Esophagus muscularis mucosa (tissue), 4 donors: ENCODE measurements around the gene HBEGF. TPM values are rescaled to one million over a fixed set of nuclear protein-coding genes. Genes with fewer than 3 reads are reported as not detected.

Source experiments
- DNase-seq: peaks from one replicate; pipeline ENCODE4 v3.0.0-alpha.2; 2017; ENCODE audit errors: extremely low spot score
- H3K27ac ChIP-seq, 4 donors: fragments of 200-600 bp; sonication (generic); replicated peaks in 1 of 4; 1 replicate in 3 of 4; 2 replicates in 1 of 4; pipeline ENCODE4 v1.5.1; 2016 to 2019; ENCODE audit warnings: mild to moderate bottlenecking in 1 of 4
- H3K27me3 ChIP-seq, 4 donors: fragments of 200-600 bp; sonication (generic); one replicate each; pipeline versions ENCODE4 v1.5.1 to v1.6.0; 2016 to 2019
- H3K36me3 ChIP-seq, 4 donors: fragments of 200-600 bp; sonication (generic); one replicate each; pipeline ENCODE4 v1.5.1; 2016 to 2019
- H3K4me1 ChIP-seq, 4 donors: fragments of 200-600 bp; sonication (generic); one replicate each; pipeline ENCODE4 v1.5.1; 2016 to 2019
- H3K4me3 ChIP-seq, 4 donors: fragments of 200-600 bp; sonication (generic); 1 replicate in 2 of 4; 2 replicates in 2 of 4; pipeline ENCODE4 v1.5.1; 2016 to 2019; ENCODE audit warnings: mild to moderate bottlenecking in 4 of 4, moderate library complexity in 1 of 4
- H3K9me3 ChIP-seq, 4 donors: fragments of 200-600 bp; sonication (generic); 1 replicate in 3 of 4; 2 replicates in 1 of 4; pipeline ENCODE4 v1.5.1; 2016 to 2019
- CTCF ChIP-seq, 3 experiments: fragments of 200-600 bp in 2 of 3; fragments of 450-650 bp in 1 of 3; sonication (generic) in 2 of 3; IDR thresholded peaks; one replicate each; pipeline ENCODE4 v1.5.1; 2017 to 2019; ENCODE audit warnings: antibody characterized with exemption in 3 of 3, mild to moderate bottlenecking in 2 of 3, moderate library complexity in 1 of 3
- EP300 ChIP-seq: sonication (generic); formaldehyde crosslinking; IDR thresholded peaks from one replicate; pipeline ENCODE4 v1.6.1; 2017; ENCODE audit warnings: antibody characterized with exemption
- POLR2A ChIP-seq: fragments of 450-650 bp; IDR thresholded peaks from one replicate; pipeline ENCODE4 v1.6.1; 2017; ENCODE audit warnings: antibody characterized with exemption, moderate library complexity, mild to moderate bottlenecking, low read depth
- POLR2AphosphoS5 ChIP-seq, 2 donors: sonication (generic); formaldehyde crosslinking; IDR thresholded peaks; one replicate each; pipeline ENCODE4 v1.6.1; 2017; ENCODE audit warnings: antibody characterized with exemption in 2 of 2
- WGBS: methylation state at CpG from one replicate; pipeline ENCODE4 v1.1.5; 2018; 5-methylcytosine and 5-hydroxymethylcytosine counted together
- intact Hi-C: fragments of 100-400 bp; cut with DNase I; formaldehyde crosslinking; loops from one replicate; pipeline ENCODE4 v1.15.1; 2023
- total RNA-seq, 4 donors: library from RNA; depleted of rRNA; stranded (reverse); fragments of >200 nt; gene quantifications; one replicate each; pipeline versions ENCODE4 v1.1.0 to v1.2.1, GENCODE V29; 2016

The HBEGF gene
- total RNA-seq, 4 donors from 2014 or later = 6.6 to 20.0 (median 8.2) TPM

DNA sequence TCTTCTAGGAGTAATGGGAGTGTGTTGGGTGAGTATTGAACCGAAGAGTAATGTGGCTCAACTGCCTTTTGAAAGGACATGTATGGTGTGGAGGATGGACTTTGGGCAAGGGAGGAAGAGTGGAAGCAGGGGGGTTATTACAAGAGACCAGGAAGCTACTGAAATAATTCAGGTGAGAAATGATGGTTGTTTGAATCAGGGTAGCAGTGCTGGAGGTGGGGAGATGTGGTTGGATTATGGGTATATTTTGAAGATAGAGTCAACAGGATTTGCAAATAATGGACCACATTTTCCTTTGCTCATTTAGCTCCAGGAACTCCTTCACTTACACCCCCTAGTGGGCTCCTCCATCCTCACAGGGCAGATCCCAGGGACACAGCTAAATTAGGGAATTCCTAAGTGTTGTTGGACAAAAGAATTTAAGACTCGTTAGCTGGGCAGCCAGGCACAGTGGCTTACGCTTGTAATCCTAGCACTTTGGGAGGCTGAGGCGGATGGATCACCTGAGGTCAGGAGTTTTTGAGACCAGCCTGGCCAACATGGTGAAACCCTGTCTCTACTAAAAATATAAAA lies 12.4 kb upstream of the HBEGF start:
- intact Hi-C loops = loop anchor here (10.0 kb wide), 1 partner anchor 184 kb away; the partner anchor contains the start of gene CYSTM1

DNA sequence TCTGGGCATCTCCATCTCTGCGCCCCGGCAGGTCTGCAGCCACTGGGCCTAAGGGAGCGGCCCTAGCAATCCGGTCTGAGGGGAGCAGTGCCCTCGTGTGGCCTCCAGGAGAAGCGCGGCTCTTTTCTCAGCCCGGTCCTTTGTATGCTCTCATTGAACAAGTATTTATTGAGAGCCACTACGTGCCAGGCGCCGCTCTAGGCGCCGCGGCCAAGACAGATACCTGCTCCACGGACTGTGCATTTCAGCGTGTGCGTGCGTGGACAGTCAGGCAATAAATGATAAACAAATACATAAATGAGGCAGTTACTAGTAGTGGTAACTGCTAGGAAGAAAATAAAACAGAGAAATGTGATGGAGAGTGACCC lies 11.3 kb upstream of the HBEGF start:
- WGBS = under 1% methylated on average over 16 of the region's 18 CpGs
- H3K9me3 ChIP-seq = no peaks in the 10 kb centered on the region
- peak; percentile 88 to 97 (median 93) for TF ChIP-seq CTCF (IDR thresholded peaks at IDR 0.05)
- TF ChIP-seq EP300 = no peak
- TF ChIP-seq POLR2AphosphoS5 (IDR thresholded peaks at IDR 0.05) = peak in 1 of 2 donors; percentile 50
- no peak for TF ChIP-seq POLR2A
- H3K27ac ChIP-seq = no peak overlapping the region
- H3K27me3 ChIP-seq = no peaks in the 10 kb centered on the region
- H3K4me3 ChIP-seq = peak overlapping the region; percentile 17 to 29 (median 24)
- H3K36me3 ChIP-seq = no peaks in the 10 kb centered on the region
- H3K4me1 ChIP-seq = peaks cover 4 to 11% (median 10%) of the 10 kb centered on the region in 4 donors
- intact Hi-C loops = loop anchor here (2.0 to 10.0 kb wide), 2 partner anchors 115 to 183 kb away; partner anchors contain the start of gene CYSTM1
- peak; percentile 96 for DNase-seq

More for the DNA sequence above, 12.4 kb upstream of the HBEGF start:
- peaks cover 10 to 19% (median 17%) of the 10 kb centered on the region in 4 donors for H3K4me1 ChIP-seq
- H3K27me3 ChIP-seq = no peaks in the 10 kb centered on the region
- no peaks in the 10 kb centered on the region for H3K36me3 ChIP-seq
- no peak overlapping the region for H3K27ac ChIP-seq
- WGBS = 72% methylated on average over 4 of the region's 4 CpGs
- TF ChIP-seq CTCF (IDR thresholded peaks at IDR 0.05) = peak in 1 of 3 experiments; percentile 23
- no peak for TF ChIP-seq POLR2AphosphoS5 (IDR thresholded peaks at IDR 0.05)
- H3K9me3 ChIP-seq = no peaks in the 10 kb centered on the region
- H3K4me3 ChIP-seq = no peak overlapping the region
- DNase-seq = no peak

DNA sequence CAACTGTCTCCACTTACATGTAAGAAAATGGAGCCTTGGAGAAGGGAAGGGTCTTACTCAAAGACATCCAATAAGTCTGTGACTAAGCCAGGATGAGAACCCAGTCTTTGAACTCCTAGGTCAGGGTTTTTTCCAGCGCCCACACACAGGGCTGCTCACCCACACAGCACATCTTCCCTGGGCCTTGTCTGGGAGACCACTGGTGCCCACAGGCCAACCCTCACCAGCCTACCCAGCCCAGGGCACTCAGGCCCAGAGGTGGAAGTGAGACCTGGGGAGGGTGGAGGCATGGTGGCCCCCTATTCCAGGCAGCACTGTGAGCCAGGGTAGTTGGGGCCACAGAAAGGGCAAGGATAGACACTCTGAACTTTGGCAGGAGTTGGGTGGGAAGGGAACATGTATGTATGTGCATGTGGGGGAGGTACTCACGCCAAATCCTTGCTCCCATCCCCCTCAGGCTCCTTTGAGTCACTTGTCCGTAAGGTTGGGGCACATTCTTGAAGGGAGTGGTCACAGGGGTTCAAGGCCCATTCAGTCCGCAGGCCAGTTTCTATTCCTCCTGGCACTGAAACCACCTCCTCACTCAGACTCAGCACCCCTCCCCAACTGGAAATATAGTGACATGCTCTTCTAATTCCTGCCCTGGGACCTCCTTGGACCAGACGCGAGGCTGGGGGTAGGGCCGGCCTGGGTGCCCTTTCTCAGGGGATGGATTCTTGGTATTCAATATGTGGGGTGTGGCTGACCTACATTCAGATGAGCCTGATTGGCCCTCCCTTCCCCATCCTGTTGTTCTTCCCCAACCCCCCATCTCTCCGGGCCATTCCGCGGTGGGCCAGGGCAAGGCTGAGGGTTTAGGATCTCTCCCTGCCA lies 10.7 kb upstream of the HBEGF start:
- H3K4me1 ChIP-seq = peaks cover 4 to 11% (median 10%) of the 10 kb centered on the region in 4 donors
- intact Hi-C loops = loop anchor here (2.0 to 10.0 kb wide), 2 partner anchors 114 to 182 kb away; partner anchors contain the start of gene CYSTM1
- peak overlapping the region in 3 of 4 donors; percentile 17 to 25 (median 22) for H3K4me3 ChIP-seq
- TF ChIP-seq CTCF (IDR thresholded peaks at IDR 0.05) (no peak), EP300 (no peak), POLR2AphosphoS5 (IDR thresholded peaks at IDR 0.05) (no peak), POLR2A (no peak)
- 34% methylated on average over 10 of the region's 10 CpGs for WGBS
- no peaks in the 10 kb centered on the region for H3K36me3 ChIP-seq
- no peak overlapping the region for H3K27ac ChIP-seq
- DNase-seq = no peak
- H3K9me3 ChIP-seq = no peaks in the 10 kb centered on the region
- no peaks in the 10 kb centered on the region for H3K27me3 ChIP-seq

GRCh38 chr5:140355546-140355945 lies 9.1 kb upstream of the HBEGF start:
- no peak overlapping the region for H3K4me3 ChIP-seq
- 84% methylated on average over 7 of the region's 7 CpGs for WGBS
- H3K27ac ChIP-seq = no peak overlapping the region
- DNase-seq = no peak
- no peaks in the 10 kb centered on the region for H3K36me3 ChIP-seq
- no peaks in the 10 kb centered on the region for H3K27me3 ChIP-seq
- intact Hi-C loops = loop anchor here (10.0 kb wide), 1 partner anchor 181 kb away; the partner anchor contains the start of gene CYSTM1
- H3K4me1 ChIP-seq = peaks cover 4 to 16% (median 12%) of the 10 kb centered on the region in 4 donors
- H3K9me3 ChIP-seq = no peaks in the 10 kb centered on the region
- TF ChIP-seq POLR2AphosphoS5 (IDR thresholded peaks at IDR 0.05) (no peak), POLR2A (no peak), CTCF (IDR thresholded peaks at IDR 0.05) (no peak), EP300 (no peak)
